ENCODE results near the gene PDE4C.

Gene PDE4C

DNA sequence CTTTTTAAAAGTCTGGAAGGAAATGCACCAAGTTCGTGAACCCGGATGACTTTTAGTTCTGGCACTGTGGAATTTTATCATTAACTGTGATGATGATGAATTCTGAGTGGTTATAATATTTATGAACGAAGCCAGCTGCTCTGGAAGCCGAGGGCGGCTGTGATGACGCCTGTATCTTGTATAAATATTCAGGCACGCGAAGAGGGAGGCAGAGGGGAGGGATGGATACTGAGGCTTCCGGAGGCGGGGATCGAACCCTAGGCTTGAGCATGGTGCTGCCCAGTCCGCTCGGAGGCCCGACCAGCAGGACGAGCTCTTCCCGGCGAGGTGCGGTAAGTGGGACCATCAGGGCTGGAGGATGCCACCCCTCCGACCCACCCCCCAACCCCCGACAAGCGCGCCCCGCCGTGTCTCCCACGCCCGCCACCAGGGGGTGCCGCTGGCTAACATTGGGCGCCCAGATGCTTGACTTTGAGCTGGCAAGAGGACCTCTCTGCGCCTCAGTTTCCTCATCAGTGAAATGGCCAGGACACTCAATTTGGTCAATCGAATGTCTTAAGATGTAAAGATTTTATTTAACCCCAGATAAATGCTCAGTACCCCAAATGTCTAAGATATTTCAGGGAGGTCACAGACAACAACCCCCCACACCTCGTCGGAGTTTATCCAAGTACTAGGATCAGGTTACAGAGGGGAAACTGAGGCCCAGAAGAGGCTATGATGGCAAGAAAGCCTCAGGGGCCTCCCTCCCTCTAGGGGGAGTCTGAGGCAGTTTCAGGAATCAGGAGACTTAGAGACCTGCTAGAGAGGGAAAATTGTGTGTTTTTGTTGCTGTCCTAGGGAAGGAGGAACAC, 17.9 kb downstream of the PDE4C start (continued):
- TF ChIP-seq, protein P1, sequence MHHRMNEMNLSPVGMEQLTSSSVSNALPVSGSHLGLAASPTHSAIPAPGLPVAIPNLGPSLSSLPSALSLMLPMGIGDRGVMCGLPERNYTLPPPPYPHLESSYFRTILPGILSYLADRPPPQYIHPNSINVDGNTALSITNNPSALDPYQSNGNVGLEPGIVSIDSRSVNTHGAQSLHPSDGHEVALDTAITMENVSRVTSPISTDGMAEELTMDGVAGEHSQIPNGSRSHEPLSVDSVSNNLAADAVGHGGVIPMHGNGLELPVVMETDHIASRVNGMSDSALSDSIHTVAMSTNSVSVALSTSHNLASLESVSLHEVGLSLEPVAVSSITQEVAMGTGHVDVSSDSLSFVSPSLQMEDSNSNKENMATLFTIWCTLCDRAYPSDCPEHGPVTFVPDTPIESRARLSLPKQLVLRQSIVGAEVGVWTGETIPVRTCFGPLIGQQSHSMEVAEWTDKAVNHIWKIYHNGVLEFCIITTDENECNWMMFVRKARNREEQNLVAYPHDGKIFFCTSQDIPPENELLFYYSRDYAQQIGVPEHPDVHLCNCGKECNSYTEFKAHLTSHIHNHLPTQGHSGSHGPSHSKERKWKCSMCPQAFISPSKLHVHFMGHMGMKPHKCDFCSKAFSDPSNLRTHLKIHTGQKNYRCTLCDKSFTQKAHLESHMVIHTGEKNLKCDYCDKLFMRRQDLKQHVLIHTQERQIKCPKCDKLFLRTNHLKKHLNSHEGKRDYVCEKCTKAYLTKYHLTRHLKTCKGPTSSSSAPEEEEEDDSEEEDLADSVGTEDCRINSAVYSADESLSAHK (tag by site-specific recombination; IDR thresholded peaks at IDR 0.05), result no peak
- TF ChIP-seq, protein P2, sequence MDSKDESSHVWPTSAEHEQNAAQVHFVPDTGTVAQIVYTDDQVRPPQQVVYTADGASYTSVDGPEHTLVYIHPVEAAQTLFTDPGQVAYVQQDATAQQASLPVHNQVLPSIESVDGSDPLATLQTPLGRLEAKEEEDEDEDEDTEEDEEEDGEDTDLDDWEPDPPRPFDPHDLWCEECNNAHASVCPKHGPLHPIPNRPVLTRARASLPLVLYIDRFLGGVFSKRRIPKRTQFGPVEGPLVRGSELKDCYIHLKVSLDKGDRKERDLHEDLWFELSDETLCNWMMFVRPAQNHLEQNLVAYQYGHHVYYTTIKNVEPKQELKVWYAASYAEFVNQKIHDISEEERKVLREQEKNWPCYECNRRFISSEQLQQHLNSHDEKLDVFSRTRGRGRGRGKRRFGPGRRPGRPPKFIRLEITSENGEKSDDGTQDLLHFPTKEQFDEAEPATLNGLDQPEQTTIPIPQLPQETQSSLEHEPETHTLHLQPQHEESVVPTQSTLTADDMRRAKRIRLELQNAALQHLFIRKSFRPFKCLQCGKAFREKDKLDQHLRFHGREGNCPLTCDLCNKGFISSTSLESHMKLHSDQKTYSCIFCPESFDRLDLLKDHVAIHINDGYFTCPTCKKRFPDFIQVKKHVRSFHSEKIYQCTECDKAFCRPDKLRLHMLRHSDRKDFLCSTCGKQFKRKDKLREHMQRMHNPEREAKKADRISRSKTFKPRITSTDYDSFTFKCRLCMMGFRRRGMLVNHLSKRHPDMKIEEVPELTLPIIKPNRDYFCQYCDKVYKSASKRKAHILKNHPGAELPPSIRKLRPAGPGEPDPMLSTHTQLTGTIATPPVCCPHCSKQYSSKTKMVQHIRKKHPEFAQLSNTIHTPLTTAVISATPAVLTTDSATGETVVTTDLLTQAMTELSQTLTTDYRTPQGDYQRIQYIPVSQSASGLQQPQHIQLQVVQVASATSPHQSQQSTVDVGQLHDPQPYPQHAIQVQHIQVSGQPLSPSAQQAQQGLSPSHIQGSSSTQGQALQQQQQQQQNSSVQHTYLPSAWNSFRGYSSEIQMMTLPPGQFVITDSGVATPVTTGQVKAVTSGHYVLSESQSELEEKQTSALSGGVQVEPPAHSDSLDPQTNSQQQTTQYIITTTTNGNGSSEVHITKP (tag by site-specific recombination; IDR thresholded peaks at IDR 0.05), result 0 out of 2 replicates have a peak, but pooled peaks have one; percentile 19
- TF ChIP-seq ZNF558 (tag by site-specific recombination; IDR thresholded peaks at IDR 0.05) (no peak), ZNF792 (tag by site-specific recombination; IDR thresholded peaks at IDR 0.05) (no peak), ZNF335 (tag by site-specific recombination; conservative IDR thresholded peaks at IDR 0.05) (peak; percentile 89), ZNF184 (tag by site-specific recombination; IDR thresholded peaks at IDR 0.05) (no peak), ZNF324 (tag by site-specific recombination; IDR thresholded peaks at IDR 0.05) (no peak), ZBTB20 (tag by site-specific recombination; IDR thresholded peaks at IDR 0.05) (no peak), SETDB1 (IDR thresholded peaks at IDR 0.05; ENCODE audit: insufficient read length, low read length) (no peak), KLF16 (tag by site-specific recombination; IDR thresholded peaks at IDR 0.05) (no peak), ZNF112 (tag by site-specific recombination; IDR thresholded peaks at IDR 0.05) (no peak), ZNF776 (tag by site-specific recombination; IDR thresholded peaks at IDR 0.05; ENCODE audit: borderline replicate concordance) (no peak), ZNF146 (tag by site-specific recombination; IDR thresholded peaks at IDR 0.05) (no peak), ZNF629 (tag by site-specific recombination; IDR thresholded peaks at IDR 0.05) (no peak), TCF7L2 (IDR thresholded peaks at IDR 0.05; ENCODE audit: borderline replicate concordance, low read depth, low read length) (no peak), ZNF221 (tag by site-specific recombination; IDR thresholded peaks at IDR 0.05; ENCODE audit: borderline replicate concordance) (no peak), ZNF600 (tag by site-specific recombination; IDR thresholded peaks at IDR 0.05) (peak; percentile 58; the same call in 1 of the 2 replicates), ZNF394 (tag by site-specific recombination; IDR thresholded peaks at IDR 0.05; ENCODE audit: borderline replicate concordance) (no peak), BCL11A (tag by site-specific recombination; IDR thresholded peaks at IDR 0.05; ENCODE audit: low read depth) (no peak)
- TF ChIP-seq, protein P3, sequence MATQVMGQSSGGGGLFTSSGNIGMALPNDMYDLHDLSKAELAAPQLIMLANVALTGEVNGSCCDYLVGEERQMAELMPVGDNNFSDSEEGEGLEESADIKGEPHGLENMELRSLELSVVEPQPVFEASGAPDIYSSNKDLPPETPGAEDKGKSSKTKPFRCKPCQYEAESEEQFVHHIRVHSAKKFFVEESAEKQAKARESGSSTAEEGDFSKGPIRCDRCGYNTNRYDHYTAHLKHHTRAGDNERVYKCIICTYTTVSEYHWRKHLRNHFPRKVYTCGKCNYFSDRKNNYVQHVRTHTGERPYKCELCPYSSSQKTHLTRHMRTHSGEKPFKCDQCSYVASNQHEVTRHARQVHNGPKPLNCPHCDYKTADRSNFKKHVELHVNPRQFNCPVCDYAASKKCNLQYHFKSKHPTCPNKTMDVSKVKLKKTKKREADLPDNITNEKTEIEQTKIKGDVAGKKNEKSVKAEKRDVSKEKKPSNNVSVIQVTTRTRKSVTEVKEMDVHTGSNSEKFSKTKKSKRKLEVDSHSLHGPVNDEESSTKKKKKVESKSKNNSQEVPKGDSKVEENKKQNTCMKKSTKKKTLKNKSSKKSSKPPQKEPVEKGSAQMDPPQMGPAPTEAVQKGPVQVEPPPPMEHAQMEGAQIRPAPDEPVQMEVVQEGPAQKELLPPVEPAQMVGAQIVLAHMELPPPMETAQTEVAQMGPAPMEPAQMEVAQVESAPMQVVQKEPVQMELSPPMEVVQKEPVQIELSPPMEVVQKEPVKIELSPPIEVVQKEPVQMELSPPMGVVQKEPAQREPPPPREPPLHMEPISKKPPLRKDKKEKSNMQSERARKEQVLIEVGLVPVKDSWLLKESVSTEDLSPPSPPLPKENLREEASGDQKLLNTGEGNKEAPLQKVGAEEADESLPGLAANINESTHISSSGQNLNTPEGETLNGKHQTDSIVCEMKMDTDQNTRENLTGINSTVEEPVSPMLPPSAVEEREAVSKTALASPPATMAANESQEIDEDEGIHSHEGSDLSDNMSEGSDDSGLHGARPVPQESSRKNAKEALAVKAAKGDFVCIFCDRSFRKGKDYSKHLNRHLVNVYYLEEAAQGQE (tag by site-specific recombination; IDR thresholded peaks at IDR 0.05), result no peak
- TF ChIP-seq, protein P4, sequence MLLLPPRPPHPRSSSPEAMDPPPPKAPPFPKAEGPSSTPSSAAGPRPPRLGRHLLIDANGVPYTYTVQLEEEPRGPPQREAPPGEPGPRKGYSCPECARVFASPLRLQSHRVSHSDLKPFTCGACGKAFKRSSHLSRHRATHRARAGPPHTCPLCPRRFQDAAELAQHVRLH (tag by site-specific recombination; IDR thresholded peaks at IDR 0.05), result no peak
- TF ChIP-seq, protein P5, sequence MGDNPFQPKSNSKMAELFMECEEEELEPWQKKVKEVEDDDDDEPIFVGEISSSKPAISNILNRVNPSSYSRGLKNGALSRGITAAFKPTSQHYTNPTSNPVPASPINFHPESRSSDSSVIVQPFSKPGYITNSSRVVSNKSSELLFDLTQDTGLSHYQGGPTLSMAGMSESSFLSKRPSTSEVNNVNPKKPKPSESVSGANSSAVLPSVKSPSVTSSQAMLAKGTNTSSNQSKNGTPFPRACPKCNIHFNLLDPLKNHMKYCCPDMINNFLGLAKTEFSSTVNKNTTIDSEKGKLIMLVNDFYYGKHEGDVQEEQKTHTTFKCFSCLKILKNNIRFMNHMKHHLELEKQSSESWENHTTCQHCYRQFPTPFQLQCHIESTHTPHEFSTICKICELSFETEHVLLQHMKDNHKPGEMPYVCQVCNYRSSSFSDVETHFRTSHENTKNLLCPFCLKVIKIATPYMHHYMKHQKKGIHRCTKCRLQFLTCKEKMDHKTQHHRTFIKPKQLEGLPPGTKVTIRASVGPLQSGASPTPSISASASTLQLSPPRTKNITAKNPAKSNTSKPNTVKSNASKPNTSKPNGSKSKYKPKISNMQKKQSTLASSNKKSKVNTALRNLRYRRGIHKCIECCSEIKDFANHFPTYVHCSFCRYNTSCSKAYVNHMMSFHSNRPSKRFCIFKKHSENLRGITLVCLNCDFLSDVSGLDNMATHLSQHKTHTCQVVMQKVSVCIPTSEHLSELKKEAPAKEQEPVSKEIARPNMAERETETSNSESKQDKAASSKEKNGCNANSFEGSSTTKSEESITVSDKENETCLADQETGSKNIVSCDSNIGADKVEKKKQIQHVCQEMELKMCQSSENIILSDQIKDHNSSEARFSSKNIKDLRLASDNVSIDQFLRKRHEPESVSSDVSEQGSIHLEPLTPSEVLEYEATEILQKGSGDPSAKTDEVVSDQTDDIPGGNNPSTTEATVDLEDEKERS (tag by site-specific recombination; IDR thresholded peaks at IDR 0.05), result no peak
- TF ChIP-seq, protein P6, sequence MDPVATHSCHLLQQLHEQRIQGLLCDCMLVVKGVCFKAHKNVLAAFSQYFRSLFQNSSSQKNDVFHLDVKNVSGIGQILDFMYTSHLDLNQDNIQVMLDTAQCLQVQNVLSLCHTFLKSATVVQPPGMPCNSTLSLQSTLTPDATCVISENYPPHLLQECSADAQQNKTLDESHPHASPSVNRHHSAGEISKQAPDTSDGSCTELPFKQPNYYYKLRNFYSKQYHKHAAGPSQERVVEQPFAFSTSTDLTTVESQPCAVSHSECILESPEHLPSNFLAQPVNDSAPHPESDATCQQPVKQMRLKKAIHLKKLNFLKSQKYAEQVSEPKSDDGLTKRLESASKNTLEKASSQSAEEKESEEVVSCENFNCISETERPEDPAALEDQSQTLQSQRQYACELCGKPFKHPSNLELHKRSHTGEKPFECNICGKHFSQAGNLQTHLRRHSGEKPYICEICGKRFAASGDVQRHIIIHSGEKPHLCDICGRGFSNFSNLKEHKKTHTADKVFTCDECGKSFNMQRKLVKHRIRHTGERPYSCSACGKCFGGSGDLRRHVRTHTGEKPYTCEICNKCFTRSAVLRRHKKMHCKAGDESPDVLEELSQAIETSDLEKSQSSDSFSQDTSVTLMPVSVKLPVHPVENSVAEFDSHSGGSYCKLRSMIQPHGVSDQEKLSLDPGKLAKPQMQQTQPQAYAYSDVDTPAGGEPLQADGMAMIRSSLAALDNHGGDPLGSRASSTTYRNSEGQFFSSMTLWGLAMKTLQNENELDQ (tag by site-specific recombination; IDR thresholded peaks at IDR 0.05; ENCODE audit: low read depth), result no peak

Data from HEK293 (cell line).